Keratinocyte (primary cell): ENCODE measurements around the gene CDC42EP5. TPM values are rescaled to one million over a fixed set of nuclear protein-coding genes. Genes with fewer than 3 reads are reported as not detected.

ENCODE experiments used
- DNase-seq: peaks from one replicate; pipeline ENCODE4 v3.0.0-alpha.2; 2011; ENCODE audit warnings: low read depth, missing footprints, low spot score
- FAIRE-seq: peaks from 2 replicates; lab custom pipeline; 2011; peaks lifted over from hg19 to GRCh38; lab: Jason Lieb, UNC
- H2AFZ ChIP-seq: 2 replicates; pipeline ENCODE4 v1.6.0; 2012; ENCODE audit warnings: low read length, control low read depth, inconsistent platforms; ENCODE audit not compliant: control insufficient read depth
- H3K27ac ChIP-seq: 2 replicates; pipeline ENCODE4 v1.5.1; 2011; ENCODE audit warnings: low read length; ENCODE audit not compliant: control insufficient read depth, insufficient read depth
- H3K27me3 ChIP-seq: 3 replicates; pipeline ENCODE4 v1.6.0; 2011; ENCODE audit warnings: low read length; ENCODE audit not compliant: control insufficient read depth, insufficient read depth; ENCODE audit errors: extremely low read depth
- H3K36me3 ChIP-seq, 2 experiments: 2 replicates in 1 of 2; 3 replicates in 1 of 2; pipeline ENCODE4 v1.5.1; 2011; ENCODE audit warnings: low read length in 2 of 2, mild to moderate bottlenecking in 1 of 2; ENCODE audit not compliant: control insufficient read depth in 2 of 2, insufficient read depth in 2 of 2; ENCODE audit errors: extremely low read depth in 1 of 2
- H3K4me1 ChIP-seq: 3 replicates; pipeline ENCODE4 v1.5.1; 2011; ENCODE audit warnings: low read length; ENCODE audit not compliant: control insufficient read depth, insufficient read depth; ENCODE audit errors: extremely low read depth
- H3K4me2 ChIP-seq: 3 replicates; pipeline ENCODE4 v1.6.0; 2011; ENCODE audit warnings: low read depth, low read length; ENCODE audit not compliant: control insufficient read depth, insufficient read depth; ENCODE audit errors: extremely low read depth
- H3K4me3 ChIP-seq, 3 experiments: fragments of 200-600 bp in 1 of 3; sonication (generic) in 1 of 3; 2 replicates in 2 of 3; 3 replicates in 1 of 3; pipeline ENCODE4 v1.5.1; 2011 to 2016; ENCODE audit warnings: low read length in 3 of 3, mild to moderate bottlenecking in 3 of 3, control low read depth in 2 of 3, inconsistent platforms in 1 of 3, low read depth in 1 of 3, mixed read lengths in 1 of 3, mixed run types in 1 of 3, moderate library complexity in 1 of 3; ENCODE audit not compliant: control insufficient read depth in 2 of 3, insufficient read depth in 2 of 3; ENCODE audit errors: extremely low read depth in 1 of 3
- H3K79me2 ChIP-seq: 2 replicates; pipeline ENCODE4 v1.6.0; 2012; ENCODE audit warnings: low read length; ENCODE audit not compliant: control insufficient read depth, insufficient read depth
- H3K9ac ChIP-seq: 3 replicates; pipeline ENCODE4 v1.6.0; 2011; ENCODE audit warnings: low read length; ENCODE audit not compliant: control insufficient read depth, insufficient read depth; ENCODE audit errors: extremely low read depth
- H3K9me1 ChIP-seq: 3 replicates; pipeline ENCODE4 v1.6.0; 2011; ENCODE audit warnings: low read length; ENCODE audit not compliant: control insufficient read depth, insufficient read depth; ENCODE audit errors: extremely low read depth
- H3K9me3 ChIP-seq: 2 replicates; pipeline ENCODE4 v1.5.1; 2012; ENCODE audit warnings: low read depth, low read length; ENCODE audit not compliant: control insufficient read depth
- H4K20me1 ChIP-seq: 3 replicates; pipeline ENCODE4 v1.6.0; 2011; ENCODE audit warnings: low read length; ENCODE audit not compliant: control insufficient read depth, insufficient read depth; ENCODE audit errors: extremely low read depth
- EZH2 ChIP-seq: IDR thresholded peaks from one replicate; pipeline ENCODE4 v1.6.1; 2012; ENCODE audit warnings: inconsistent platforms, mild to moderate bottlenecking, low read length, moderate library complexity
- dilution Hi-C: fragments of 300-500 bp; cut with MboI; formaldehyde crosslinking; loops from one replicate; pipeline ENCODE4 v1.7.0; 2020; ENCODE audit warnings: low sequenced_read_pairs; ENCODE audit not compliant: extremely low pct_ligation_motif_present
- polyA plus RNA-seq, 5 experiments: library from polyadenylated mRNA; depleted of rRNA in 3 of 5; stranded (reverse) in 3 of 5; stranded (forward) in 1 of 5; unstranded in 1 of 5; fragments of >200 nt; gene quantifications; 1 replicate in 1 of 5; 2 replicates in 3 of 5; 3 replicates in 1 of 5; pipeline versions ENCODE4 v1.2.1 to v1.2.3, GENCODE V29; 2011 to 2012; ENCODE audit warnings: missing spikeins in 2 of 5, low read depth in 1 of 5, low replicate concordance in 1 of 5
- TF ChIP-seq, protein P1 (sequence below), 3 experiments: IDR thresholded peaks in 1 of 3; conservative IDR thresholded peaks in 1 of 3; optimal IDR thresholded peaks in 1 of 3; 2 replicates in 2 of 3; 3 replicates in 1 of 3; pipeline versions ENCODE3 to v1.5.1; 2011; ENCODE audit warnings: low read length in 3 of 3, mild to moderate bottlenecking in 3 of 3, moderate library complexity in 2 of 3, control low read depth in 1 of 3, inconsistent platforms in 1 of 3; ENCODE audit not compliant: insufficient read depth in 2 of 3; ENCODE audit errors: extremely low read depth in 1 of 3

The CDC42EP5 gene
- polyA plus RNA-seq, 1 donor (not counting 4 experiments of a cell fraction or from before 2014, with no cell fraction given): 8.6 TPM

DNA sequence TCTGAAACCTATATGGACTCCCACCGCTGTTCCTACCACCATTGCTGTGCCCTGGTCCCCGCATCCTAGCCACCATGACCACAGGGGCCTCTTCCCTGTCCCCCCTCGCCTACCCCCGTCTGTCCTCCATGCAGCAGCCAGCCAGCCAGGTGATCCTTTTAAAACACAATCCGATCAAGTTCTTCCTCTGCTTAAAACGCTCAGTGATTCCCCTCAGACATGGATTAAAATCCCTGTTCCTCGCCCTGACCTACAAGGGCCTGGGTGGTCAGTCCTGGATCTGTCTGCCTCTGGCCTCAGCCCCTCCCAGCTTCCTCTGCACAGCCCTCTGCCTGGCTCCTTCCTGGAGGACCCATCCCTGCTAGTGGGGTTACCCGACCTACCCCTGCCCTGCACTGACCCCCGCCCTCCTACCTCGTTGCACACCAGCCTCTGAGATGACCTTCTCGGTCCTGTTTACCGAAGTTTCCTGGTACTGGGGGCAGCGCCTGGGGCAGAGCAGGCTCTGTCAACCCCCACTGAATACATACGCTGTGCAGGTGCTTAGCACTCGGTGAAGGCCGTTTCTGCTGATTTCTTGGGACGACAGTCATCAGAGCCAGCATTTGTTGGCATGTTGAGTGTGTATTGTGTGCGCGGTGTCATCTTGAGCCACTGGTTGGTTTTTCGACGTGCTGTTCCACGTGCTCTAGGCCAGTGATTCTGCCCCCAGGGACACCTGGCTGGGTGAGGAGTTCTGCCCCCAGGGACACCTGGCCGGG is 38.8 kb downstream of the CDC42EP5 start:
- TF ChIP-seq, protein P1, sequence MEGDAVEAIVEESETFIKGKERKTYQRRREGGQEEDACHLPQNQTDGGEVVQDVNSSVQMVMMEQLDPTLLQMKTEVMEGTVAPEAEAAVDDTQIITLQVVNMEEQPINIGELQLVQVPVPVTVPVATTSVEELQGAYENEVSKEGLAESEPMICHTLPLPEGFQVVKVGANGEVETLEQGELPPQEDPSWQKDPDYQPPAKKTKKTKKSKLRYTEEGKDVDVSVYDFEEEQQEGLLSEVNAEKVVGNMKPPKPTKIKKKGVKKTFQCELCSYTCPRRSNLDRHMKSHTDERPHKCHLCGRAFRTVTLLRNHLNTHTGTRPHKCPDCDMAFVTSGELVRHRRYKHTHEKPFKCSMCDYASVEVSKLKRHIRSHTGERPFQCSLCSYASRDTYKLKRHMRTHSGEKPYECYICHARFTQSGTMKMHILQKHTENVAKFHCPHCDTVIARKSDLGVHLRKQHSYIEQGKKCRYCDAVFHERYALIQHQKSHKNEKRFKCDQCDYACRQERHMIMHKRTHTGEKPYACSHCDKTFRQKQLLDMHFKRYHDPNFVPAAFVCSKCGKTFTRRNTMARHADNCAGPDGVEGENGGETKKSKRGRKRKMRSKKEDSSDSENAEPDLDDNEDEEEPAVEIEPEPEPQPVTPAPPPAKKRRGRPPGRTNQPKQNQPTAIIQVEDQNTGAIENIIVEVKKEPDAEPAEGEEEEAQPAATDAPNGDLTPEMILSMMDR (optimal IDR thresholded peaks at IDR 0.05 in 1 of 3, IDR thresholded peaks at IDR 0.05 in 1 of 3, conservative IDR thresholded peaks at IDR 0.05 in 1 of 3; ENCODE audit: extremely low read depth in 1 of 3, insufficient read depth in 2 of 3, low read length in 3 of 3): no peak
- Histone ChIP-seq H4K20me1 (no peaks in the 10 kb centered on the region), H3K36me3 (peaks cover 0 to 3% of the 10 kb centered on the region in 2 experiments), H3K4me1 (peaks cover 19% of the 10 kb centered on the region), H3K79me2 (no peaks in the 10 kb centered on the region), H3K4me2 (no peak overlapping the region), H2AFZ (no peak overlapping the region), H3K27me3 (peaks cover 11% of the 10 kb centered on the region), H3K27ac (no peak overlapping the region), H3K9me1 (no peaks in the 10 kb centered on the region), H3K4me3 (no peak overlapping the region), H3K9me3 (no peaks in the 10 kb centered on the region), H3K9ac (no peak overlapping the region)
- dilution Hi-C loops: no loop called here
- no peak for FAIRE-seq
- no peak for DNase-seq

DNA sequence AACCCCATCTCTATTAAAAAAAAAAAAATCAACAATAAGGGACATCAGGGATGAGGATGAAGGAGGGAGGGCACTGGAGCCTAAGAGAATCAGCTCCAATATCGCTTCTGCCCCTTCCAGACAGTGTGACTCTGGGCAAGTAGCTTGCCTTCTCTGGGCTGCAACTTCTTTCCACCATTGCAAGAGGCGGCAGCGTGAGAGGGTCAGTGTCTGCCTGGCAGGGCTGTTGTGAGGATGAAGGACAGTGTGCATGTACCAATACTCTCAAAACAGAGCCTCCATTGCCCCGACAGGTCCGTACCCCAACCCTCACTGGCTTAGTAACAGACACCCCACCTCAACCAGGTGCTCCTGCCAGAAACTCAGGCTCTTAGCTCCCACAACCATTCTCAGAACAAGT is 39.4 kb downstream of the CDC42EP5 start:
- H3K27me3 ChIP-seq: peaks cover 17% of the 10 kb centered on the region
- no peak for TF ChIP-seq EZH2
- TF ChIP-seq, protein P1 (optimal IDR thresholded peaks at IDR 0.05 in 1 of 3, IDR thresholded peaks at IDR 0.05 in 1 of 3, conservative IDR thresholded peaks at IDR 0.05 in 1 of 3; ENCODE audit: extremely low read depth in 1 of 3, insufficient read depth in 2 of 3, low read length in 3 of 3): no peak
- no peak for FAIRE-seq
- dilution Hi-C loops: no loop called here
- DNase-seq: no peak
- H3K9me1 ChIP-seq: no peaks in the 10 kb centered on the region
- no peaks in the 10 kb centered on the region for H3K9me3 ChIP-seq
- no peaks in the 10 kb centered on the region for H3K79me2 ChIP-seq
- no peak overlapping the region for H3K27ac ChIP-seq
- H3K9ac ChIP-seq: no peak overlapping the region
- no peak overlapping the region for H3K4me2 ChIP-seq
- H3K4me1 ChIP-seq: peaks cover 19% of the 10 kb centered on the region
- peaks cover 0 to 2% of the 10 kb centered on the region in 2 experiments for H3K36me3 ChIP-seq
- H3K4me3 ChIP-seq: no peak overlapping the region
- no peak overlapping the region for H2AFZ ChIP-seq
- no peaks in the 10 kb centered on the region for H4K20me1 ChIP-seq
